SKM-1 (cell line): Measurements from ENCODE around the gene ABCB10.
"Not testable (repeated sequence)": the region's sequence is repeated elsewhere in the genome, so short reads cannot be mapped to it uniquely, and the experiment has no call there.

ENCODE experiments used
- DNase-seq: peaks from one replicate; lab custom pipeline; 2025; ENCODE audit not compliant: unreplicated experiment; lab: John Stamatoyannopoulos, UW

The ABCB10 gene

DNA sequence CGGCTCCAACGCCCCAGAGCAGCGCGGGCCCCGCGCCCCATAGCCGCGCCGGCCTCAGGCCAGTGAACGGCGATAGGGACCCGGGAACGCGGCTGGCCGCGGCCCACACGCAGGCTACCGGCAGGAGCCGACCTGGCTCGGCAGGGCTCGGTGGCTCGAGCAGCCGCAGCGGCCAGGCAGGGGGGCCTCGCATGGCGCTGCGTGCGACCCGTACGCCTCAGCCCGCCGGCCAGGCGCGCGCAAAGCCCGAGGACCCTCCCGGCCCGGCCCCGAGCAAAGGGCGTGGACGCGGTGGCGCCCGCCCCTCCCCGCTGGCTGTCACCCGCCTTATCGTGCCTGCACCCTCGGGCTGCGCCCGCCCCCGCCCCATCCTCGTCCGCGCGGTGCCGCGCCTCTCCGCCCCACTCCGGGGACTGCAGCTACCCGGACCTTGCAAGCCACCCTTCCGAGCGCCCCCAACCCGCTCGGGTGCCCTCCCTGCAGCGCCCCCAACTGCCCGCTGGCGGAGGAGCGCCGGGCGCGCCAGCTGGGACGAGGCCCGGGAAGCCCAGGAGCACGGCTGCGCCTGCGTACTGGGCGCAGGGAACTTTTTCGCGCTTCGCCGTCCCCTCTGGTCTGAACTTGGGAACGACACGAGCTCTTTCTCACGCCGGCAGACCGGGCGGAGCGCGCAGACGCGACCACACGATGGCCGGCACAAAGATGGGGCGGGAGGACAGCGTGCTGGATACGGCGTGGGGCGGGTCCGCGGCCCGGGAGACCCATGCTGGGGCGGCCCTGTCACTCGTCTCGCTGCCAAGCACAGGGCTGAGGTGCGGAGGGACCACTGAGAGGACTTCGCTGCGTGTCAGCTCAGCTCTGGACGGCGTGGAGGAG lies at the start of gene ABCB10:
Gene ABCB10, minus strand, starts transcription at position 248 of the 876 bp plus-strand sequence. Its CDS starts 55 bp downstream, at position 193.
- peak; percentile 97 for DNase-seq

DNA sequence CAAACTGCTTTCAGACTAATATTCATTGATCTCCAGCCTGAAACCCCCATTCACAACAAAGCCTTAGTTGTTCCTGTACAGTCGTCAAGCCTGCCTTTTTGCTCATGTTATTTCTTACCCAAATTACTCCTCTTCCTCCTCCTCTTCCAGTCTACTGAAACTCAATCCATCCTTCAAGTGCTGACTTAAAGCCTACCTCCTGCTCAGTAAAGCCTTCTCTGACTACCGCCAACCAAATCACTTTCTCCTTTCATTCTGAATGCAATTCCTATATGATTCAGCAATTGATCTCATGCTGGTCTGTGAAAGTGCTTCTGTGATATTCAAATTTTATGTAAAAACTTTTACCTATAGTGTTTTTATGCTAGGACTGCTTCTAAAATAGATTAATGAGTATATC lies 48.9 kb upstream of the ABCB10 start:
- DNase-seq: no peak

DNA sequence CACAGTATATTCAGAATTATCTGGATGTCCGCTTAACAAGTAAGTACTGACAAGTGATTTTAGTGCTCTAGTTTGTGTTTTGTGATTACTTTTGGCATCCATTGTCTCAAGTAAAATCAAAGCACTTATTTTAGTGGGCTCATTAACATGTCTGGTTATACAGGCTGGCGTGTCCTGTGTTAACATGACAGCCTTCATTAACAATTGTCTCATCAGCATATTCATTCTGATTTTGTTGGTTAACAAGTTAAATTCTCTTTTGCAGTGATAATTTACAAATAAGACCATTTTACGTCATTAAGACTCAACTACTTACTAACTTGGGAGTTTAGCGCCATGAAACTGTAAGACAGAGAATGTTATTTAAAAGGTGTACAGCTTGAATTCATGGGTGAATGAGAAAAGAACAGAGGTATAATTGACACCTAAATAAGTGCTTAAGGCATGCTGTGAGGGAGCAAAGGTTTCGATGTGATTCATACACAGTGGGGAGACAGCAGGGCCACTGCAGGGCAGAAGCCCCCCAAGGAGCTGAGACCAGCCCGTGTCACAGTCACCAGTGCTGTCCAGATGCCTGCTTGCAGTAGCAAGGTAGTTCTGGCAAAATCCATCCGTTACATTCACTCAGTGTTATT lies 45.0 kb upstream of the ABCB10 start:
- no peak for DNase-seq

DNA sequence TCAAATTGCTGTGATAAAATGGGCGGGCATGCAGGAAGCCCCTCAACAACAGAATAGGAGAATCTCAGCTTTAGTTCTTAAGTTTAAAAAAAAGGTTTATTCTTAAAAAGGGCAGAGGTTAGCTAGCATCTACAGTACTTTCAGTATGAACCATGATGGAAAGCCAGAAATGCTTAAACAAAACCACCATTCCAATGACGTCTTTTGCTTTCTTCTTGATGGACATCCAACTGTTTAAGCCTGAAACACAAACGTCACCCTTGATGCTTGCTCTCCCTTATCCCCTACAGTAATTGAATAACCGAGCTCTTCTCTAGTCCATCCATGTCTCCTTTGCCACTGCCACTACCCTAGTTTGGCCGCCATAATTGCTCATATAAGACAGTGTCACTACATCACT lies 41.7 kb upstream of the ABCB10 start:
- no peak for DNase-seq

DNA sequence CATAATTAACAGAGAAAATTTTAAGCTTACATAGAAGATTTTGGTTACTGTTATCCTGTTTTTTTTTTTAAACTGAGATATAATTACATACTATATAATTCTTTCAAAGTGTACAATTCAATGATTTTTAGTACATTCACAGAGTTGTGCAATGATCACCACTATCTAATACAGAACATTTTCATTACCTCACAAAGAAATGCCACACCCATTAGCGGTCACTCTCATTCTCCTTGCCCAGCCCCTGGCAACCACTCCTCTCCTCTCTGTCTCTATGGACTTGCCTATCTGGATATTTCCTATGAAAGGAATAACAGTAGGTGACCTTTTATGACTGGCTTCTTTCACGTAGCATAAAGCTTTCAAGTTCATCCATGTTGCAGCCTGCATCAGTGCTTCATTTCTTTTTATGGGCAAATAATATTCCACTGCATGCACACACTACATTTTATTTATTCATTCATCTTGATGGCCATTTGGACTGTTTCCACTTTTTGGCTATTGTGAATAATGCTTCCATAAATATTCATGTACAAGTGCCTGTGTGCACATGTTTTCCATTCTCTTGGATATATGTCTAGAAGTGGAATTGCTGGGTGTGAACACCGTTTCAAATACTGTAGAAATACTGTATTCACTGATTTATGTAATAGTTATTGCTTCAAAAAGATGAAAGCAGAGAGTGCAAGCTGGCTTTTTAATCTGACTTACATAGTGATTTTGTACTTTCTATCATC lies 40.9 kb upstream of the ABCB10 start:
- no peak for DNase-seq

DNA sequence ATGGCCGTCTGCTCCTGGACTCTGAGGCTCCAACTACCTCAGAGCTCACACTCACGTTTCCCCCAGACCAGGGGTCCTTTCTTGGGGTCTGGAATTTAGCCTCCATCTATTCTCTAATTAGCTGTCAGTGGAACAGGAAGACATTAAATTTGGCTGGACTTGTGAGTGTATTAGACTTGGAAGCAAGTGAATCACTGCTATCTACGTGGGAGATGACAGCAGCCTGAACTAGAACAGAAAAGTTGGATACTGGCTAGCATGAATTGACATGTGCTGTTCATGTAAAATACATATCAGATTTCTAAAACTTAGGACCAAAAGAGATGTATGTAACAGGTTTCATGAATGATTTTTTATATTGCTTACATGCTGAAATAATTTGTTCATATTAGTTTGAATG lies 39.4 kb upstream of the ABCB10 start:
- DNase-seq: no peak

DNA sequence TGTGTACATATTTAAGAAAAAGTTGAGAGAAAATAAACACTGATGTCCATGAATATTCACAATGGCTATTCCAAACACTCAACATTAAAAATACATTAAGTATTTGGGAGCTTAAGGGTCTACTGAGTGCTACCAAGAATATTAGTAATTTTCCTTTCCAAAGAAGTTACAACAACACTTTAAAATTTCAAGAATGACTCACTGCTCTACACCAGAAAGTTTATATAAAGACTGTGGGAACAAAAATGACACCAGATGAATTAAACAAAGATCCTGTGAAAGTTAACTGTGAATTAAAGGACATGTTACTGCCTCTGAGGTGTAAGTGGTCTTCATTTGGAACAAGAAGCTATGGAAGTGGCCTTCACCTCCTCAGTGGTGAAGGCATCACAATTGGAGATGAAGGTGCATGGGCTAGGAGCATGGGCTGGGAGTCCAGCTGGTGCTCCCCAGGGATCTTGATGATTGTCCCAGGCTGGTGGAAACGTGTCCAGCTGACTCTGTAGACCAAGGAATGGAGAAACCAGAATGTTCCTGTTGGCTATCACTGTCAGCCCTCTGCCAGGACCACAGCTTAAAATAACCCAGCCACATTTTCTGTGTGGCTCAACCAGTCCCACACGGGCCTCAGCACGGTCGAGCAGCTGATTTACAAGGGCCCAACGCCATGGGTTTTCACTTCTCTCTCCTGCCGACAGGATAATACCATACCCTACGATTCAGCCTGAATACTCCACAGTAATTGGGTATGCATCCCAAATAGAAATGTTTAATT lies 38.6 kb upstream of the ABCB10 start:
- DNase-seq: no peak

DNA sequence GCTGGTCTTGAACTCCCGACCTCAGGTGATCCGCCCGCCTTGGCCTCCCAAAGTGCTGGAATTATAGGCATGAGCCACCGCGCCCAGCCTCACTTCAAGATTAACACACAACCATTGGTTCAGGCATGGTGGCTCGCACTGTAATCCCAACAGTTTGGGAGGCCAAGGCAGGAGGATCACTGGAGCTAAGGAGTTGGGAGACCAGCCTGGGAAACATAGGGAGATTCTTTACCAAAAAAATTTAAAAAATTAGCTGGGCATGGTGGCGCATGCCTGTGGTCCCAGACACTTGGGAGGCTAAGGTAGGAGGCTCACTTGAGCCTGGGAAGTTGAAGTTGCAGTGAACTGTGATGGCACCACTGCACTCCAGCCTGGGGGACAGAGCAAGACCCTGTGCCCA lies 37.4 kb upstream of the ABCB10 start:
- not testable (repeated sequence) for DNase-seq

DNA sequence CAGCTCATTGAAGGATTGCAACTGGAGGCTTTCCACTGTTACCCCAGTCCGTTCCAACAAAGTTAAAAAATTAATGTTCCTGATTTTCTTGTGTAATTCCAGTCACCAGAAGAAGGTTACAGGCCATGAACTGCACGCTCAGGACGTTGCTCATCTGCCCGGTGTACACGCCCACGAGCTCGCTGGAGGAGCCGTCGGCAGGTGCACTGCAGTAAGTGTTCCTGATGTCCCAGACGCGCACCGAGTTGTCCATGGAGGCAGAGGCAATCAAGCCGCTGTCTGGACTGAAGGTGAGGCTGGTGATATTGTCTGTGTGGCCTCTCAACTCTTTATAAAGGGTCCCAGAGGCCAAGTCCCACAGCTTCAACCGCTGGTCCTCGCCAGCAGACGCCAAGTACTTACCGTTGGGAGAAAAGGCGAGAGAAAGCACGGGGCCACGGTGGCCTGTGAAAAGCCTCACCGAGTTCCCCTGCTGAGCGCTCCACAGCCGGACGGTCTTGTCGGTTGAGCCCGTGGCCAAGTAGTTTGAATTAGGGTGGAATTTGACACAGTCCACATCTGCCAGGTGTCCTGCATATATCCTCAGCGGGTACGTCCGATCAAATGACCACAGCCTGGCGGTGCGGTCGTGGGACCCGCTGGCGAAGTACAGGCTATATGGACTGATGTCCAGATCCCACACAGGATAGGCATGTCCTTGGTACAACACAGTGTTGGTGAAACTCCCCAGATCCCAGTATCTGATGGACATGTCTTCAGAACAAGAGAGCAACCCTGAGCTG lies 35.9 kb upstream of the ABCB10 start:
- DNase-seq: no peak

DNA sequence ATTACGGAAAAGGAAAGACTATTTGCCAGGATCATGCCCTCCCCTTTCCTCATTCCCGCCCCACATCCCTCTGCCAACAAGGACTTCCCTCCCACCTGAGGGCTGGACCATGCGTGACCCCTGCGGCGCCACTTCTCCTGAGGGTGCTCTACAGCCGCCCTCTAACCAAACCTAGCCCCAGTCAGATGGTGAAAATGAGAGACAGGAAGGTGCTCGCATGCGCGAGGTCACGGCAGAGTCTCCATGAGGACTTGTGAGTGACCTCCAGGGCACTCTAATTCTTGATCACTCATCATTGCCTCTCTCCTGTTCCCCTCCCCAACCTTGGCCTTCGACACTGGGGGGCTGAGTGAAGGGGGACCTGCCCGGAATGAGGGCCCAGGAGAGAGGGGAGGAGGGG lies 35.3 kb upstream of the ABCB10 start:
- DNase-seq: no peak

DNA sequence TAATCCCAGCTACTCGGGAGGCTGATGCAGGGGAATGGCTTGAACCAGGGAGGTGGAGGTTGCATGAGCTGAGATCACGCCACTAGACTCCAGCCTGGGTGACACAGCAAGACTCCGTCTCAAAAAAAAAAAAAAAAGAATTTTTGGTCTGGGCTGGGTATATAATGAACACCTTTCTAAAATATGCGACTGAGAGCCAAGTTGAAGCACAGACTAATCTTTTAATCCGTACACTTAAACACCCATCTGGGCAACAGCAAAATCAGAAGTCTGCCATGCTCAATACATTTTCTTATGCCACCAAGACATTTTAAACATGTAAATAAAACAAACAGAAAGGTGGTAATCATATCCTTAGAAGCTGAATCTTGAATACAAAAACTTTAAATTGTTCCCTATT lies 31.6 kb upstream of the ABCB10 start:
- DNase-seq: no peak

DNA sequence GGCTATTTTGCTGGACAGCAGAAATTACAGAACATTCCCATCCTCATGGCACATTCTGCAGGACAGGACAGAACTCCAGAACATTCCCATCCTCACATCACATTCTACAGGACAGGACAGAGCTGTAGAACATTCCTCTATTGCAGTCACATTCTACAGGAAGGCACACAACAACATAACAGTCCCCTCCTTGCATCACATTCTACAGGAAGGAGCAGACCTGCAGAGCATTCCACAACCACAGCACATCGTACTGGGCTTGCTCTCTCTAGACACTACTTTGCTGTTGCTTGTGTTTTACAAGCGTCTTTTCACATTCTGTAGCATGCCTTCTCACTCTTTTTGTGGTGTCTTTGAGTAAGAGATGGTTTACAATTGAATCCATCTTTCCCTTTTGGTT lies 26.8 kb upstream of the ABCB10 start:
- DNase-seq: no peak

DNA sequence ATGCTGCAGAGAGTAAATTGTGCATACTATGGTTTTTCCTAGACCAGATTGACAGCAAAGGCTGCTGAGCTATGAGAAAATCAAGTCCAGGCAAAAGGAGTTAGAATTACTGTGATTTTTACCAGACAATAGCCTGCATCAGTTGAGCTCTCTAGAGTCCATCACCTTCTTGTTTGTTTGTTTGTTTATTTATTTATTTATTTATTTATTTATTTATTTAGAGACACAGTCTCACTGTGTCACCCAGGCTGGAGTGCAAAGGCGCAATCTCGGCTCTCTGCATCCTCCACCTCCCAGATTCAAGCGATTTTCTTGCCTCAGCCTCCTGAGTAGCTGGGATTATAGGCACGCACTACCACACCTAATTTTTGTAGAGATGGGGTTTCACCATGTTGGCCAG lies 24.2 kb upstream of the ABCB10 start:
- no peak for DNase-seq

DNA sequence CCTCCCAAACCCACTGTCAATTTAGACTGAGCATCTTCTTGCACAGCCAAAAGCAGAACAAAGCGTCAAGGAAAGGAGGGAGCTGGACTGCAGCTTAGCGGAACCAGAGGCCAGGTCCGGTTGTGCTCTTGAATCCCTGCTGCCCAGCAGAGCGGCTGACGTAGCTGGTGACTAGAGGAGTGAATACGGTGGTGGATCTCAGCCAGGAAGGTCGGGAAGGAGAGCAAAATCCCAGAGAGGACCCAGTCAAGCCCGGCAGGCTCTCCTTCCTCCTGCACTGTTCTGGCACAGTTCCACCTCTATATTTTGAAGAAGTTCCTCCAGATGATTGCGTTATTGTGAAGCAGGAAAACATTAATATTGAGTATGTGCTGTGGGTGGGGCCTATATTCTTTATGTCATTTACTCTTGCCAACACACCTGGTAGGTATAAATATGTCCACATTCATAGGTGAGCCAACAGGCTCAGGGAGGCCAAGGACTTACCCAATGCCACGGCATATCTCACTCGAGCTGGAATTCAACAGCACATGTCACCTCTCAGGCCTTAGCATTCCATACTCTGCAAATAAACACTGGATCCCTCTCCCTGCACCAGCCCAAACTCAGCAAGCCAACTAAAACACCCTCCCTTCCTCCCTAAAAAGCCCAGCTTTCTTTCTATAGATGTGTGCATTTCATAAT lies 23.6 kb upstream of the ABCB10 start:
- DNase-seq: peak; percentile 75

DNA sequence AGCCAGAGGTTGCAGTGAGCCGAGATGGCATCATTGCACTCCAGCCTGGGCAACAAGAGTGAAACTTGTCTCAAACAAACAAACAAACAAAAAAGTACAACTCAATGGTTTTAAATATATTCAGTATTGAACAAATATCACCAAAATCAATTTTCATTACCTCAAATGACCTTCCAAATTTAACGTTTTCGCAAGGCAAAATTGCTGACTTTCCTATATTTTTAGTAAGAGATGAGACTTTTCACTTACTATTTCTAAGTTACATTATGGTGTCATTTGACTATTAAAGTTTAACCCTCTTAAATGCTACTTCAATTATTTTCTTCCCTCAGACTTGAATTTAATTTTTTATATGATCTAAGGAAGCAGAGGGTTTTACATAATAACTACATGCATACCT lies 23.0 kb upstream of the ABCB10 start:
- DNase-seq: no peak

DNA sequence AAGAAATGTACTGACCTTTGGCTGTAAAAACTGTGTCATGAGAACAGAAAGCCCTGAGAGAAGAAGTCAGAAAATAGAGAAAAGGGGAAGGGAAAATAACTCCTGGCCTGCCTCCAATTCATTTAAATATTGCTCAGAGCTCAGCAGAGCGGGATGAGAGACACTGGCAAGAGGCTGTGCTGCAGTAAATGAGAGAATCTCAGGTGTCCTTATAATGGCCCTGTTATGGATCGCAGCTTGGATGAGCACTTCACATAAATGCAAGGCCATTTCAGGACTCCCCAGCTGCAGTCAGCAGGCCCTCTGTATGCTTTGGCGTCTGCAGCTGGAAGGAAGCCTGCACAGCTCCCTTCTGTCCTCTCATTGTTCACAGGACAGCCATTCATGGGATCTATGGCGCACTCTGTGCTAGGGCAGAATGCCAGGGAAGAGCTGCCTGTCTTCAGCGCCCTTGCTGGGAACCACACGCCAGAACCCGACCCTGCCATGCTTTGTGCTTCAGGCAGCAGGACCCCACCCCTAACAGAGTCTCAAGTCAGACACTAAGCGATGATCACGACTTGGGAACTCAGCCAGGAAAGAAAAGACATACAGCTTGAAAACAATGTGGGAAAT lies 20.7 kb upstream of the ABCB10 start:
- peak; percentile 79 for DNase-seq

DNA sequence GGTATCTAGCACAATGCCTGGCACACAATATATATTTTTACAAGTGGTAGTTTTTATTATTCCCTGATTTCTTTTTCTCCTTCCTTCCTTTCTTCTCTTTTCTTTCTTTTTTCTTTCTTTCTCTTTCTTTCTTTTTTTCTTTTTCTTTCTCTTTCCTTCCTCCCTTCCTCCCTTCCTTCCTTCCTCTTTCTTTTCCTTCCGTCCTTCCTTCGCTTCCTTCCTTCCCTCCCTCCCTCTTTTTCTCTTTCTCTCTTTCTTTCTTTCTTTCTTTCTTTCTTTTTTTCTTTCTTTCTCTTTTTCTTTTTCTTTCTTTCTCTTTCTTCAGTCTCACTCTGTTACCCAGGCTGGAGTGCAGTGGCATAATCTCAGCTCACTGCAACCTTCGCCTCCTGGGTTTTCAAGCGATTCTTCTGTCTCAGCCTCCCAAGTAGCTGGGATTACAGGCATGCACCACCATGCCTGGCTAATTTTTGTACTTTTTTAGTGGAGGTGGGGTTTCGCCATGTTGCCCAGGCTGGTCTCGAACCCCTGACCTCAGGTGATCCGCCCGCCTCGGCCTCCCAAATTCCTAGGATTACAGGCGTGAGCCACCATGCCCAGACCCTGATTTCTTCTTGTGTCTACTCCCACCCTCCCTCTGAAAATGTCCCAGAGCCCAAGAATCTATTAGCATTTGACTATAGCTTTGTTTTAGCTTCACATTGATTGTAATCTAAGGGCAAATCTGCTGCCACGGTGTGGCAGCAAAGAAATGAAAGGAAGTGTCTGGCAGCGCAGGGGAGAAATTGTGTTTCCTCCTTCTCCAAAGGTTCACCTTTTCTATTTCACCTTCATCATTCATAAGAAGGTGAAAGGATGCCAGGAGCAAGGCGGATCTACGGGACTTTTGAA lies 19.9 kb upstream of the ABCB10 start:
- DNase-seq: no peak

DNA sequence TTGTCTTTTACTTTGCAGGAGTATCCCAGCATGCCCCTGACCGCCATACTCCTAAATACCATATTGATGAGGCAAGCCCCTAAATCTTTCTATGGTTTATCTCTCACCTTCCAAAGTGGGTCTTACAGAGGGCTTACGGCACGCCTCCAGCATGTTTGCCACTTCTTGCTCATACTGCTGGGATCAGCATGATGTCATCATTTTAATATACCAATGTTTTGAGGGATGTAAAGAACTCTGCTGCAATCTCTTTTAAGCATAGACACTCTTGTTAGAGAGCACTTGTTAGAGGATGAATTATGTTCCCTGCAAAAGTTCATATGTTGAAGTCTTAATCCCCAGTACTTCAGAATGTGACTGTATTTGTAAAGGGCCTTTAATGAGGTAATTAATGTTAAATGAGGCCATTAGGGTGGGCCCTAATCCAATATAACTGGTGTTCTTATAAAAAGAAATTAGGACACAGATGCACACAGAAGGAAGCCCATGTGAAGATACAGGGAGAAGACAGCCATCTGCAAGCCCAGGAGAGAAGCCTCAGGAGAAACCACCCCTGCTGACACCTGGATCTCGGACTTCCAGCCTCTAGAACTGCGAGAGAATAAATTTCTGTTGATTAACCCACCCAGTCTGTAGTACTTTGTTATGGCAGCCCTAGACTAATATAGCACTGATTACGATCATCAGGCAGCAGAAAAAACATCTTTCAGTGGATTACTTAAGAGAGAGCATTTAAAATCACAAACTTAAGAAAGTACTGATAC lies 16.4 kb upstream of the ABCB10 start:
- DNase-seq: no peak
